22Rv1 (cell line): ENCODE measurements around the gene SLC9A9.

Source experiments
- ZFX ChIP-seq: fragments of 450-650 bp; IDR thresholded peaks from 2 replicates; pipeline ENCODE4 v1.6.1; 2017; ENCODE audit warnings: antibody characterized with exemption, borderline replicate concordance
- TF ChIP-seq, protein P1 (sequence below): fragments of 450-650 bp; IDR thresholded peaks from 2 replicates; pipeline ENCODE4 v1.5.1; 2017; ENCODE audit warnings: mild to moderate bottlenecking

DNA sequence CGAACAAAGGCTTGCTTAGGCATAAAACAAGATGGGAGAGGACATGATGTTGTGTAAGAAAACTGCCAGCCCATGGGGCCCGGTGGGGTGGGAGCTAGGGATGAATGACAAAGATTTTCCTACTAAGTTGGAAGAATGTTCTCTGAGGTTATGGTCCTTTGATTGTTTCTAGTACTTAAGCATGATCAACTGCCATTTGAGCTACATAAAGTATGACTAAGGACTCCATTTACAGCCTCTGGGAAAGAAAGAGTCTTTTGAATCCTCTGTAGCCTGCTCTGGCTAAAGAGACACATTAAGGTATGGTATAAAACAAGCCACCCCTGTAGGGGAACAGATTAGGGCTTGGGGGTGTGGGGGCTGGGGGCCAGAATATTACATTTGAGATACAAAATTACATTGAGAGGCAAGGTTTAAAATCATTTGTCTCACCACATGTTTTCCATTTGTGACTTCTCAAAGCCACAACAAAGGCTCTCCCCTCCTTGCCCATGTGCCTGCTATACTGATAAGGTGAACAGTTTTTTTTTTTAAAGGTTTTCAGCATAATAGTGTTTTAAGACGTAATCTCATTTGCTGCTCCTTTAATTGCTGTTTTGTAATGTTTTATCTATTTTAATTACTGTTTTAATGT is 405.3 kb downstream of the SLC9A9 start:
- TF ChIP-seq, protein P1, sequence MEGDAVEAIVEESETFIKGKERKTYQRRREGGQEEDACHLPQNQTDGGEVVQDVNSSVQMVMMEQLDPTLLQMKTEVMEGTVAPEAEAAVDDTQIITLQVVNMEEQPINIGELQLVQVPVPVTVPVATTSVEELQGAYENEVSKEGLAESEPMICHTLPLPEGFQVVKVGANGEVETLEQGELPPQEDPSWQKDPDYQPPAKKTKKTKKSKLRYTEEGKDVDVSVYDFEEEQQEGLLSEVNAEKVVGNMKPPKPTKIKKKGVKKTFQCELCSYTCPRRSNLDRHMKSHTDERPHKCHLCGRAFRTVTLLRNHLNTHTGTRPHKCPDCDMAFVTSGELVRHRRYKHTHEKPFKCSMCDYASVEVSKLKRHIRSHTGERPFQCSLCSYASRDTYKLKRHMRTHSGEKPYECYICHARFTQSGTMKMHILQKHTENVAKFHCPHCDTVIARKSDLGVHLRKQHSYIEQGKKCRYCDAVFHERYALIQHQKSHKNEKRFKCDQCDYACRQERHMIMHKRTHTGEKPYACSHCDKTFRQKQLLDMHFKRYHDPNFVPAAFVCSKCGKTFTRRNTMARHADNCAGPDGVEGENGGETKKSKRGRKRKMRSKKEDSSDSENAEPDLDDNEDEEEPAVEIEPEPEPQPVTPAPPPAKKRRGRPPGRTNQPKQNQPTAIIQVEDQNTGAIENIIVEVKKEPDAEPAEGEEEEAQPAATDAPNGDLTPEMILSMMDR = no peak
- no peak for TF ChIP-seq ZFX
